ENCODE measurements around the gene GBP3. TPM values are rescaled to one million over a fixed set of nuclear protein-coding genes. Genes with fewer than 3 reads are reported as not detected.
A peak's percentile ranks its signal among the peaks of the same experiment; 100 is the strongest.
"Not testable (repeated sequence)": the region's sequence is repeated elsewhere in the genome, so short reads cannot be mapped to it uniquely, and the experiment has no call there.

GBP3 gene
- total and polyA plus RNA-seq, 8 donors: 3.6 to 57.7 (median 17.1) TPM

GRCh38 chr1:89025928-89026327 is 3.3 kb upstream of the GBP3 start:
- no peak for TF ChIP-seq POLR2A (IDR thresholded peaks at IDR 0.05)
- no peaks in the 10 kb centered on the region for H3K36me3 ChIP-seq
- DNase-seq: no peak
- WGBS, 5 donors: 86 to 92% (median 92%) methylated on average over 3 of the region's 3 CpGs
- intact Hi-C loops (cut with DNase I; ENCODE audit: low total_unique reads): no loop called here
- no peaks in the 10 kb centered on the region for H3K27me3 ChIP-seq
- H3K9me3 ChIP-seq: no peaks in the 10 kb centered on the region
- H3K4me3 ChIP-seq: no peak overlapping the region
- H3K4me1 ChIP-seq: peaks cover 0 to 18% (median 9%) of the 10 kb centered on the region in 4 donors
- H3K27ac ChIP-seq: no peak overlapping the region

GRCh38 chr1:89023026-89023425 is 360 bp upstream of the GBP3 start:
- Histone ChIP-seq H3K27me3 (no peaks in the 10 kb centered on the region), H3K4me1 (peaks cover 0 to 44% (median 24%) of the 10 kb centered on the region in 4 donors), H3K36me3 (peaks cover 0 to 22% (median 16%) of the 10 kb centered on the region in 4 donors), H3K27ac (peak overlapping the region; percentile 81 to 93 (median 90)), H3K4me3 (peak overlapping the region; percentile 37 to 56 (median 52)), H3K9me3 (no peaks in the 10 kb centered on the region)
- no peak for DNase-seq
- intact Hi-C loops (cut with DNase I; ENCODE audit: low total_unique reads): no loop called here
- no peak for TF ChIP-seq POLR2A (IDR thresholded peaks at IDR 0.05)
- TF ChIP-seq POLR2AphosphoS5 (IDR thresholded peaks at IDR 0.05): no peak
- no peak for TF ChIP-seq EP300 (IDR thresholded peaks at IDR 0.05)
- TF ChIP-seq CTCF (IDR thresholded peaks at IDR 0.05): no peak

- H3K9me3 ChIP-seq; DNase-seq; H3K27me3 ChIP-seq; H3K4me3 ChIP-seq; H3K27ac ChIP-seq; intact Hi-C loops (cut with DNase I; ENCODE audit: low total_unique reads): not testable (repeated sequence)
- Histone ChIP-seq H3K36me3 (peaks cover 5 to 65% (median 47%) of the 10 kb centered on the region in 4 donors), H3K4me1 (peaks cover 0 to 54% (median 29%) of the 10 kb centered on the region in 4 donors)
- WGBS, 5 donors: 22 to 56% (median 41%) methylated on average over 3 of the region's 3 CpGs
Measured at GRCh38 chr1:89018318-89018717, 4.3 kb downstream of the GBP3 start.

GRCh38 chr1:89008511-89008910 is 14.2 kb downstream of the GBP3 start:
- no peak overlapping the region for H3K27ac ChIP-seq
- peaks cover 44 to 93% (median 87%) of the 10 kb centered on the region in 4 donors for H3K36me3 ChIP-seq
- no peak overlapping the region for H3K4me3 ChIP-seq
- TF ChIP-seq POLR2A (IDR thresholded peaks at IDR 0.05) (no peak), POLR2AphosphoS5 (IDR thresholded peaks at IDR 0.05) (no peak), CTCF (IDR thresholded peaks at IDR 0.05) (no peak), EP300 (IDR thresholded peaks at IDR 0.05) (no peak)
- no peaks in the 10 kb centered on the region for H3K9me3 ChIP-seq
- intact Hi-C loops (cut with DNase I; ENCODE audit: low total_unique reads): loop anchor here (10.0 kb wide), 1 partner anchor 356 kb away; the partner anchor contains the start of gene GBP6
- no peaks in the 10 kb centered on the region for H3K27me3 ChIP-seq
- DNase-seq: no peak
- no peaks in the 10 kb centered on the region for H3K4me1 ChIP-seq
- 81 to 91% (median 90%) methylated on average over 4 of the region's 4 CpGs for WGBS, 5 donors

- H3K4me3 ChIP-seq: no peak overlapping the region
- no peaks in the 10 kb centered on the region for H3K27me3 ChIP-seq
- no peak for DNase-seq
- intact Hi-C loops (cut with DNase I; ENCODE audit: low total_unique reads): loop anchor here (10.0 kb wide), 1 partner anchor 359 kb away; the partner anchor contains the start of gene GBP6
- 71 to 87% (median 76%) methylated on average over 9 of the region's 9 CpGs for WGBS, 5 donors
- H3K36me3 ChIP-seq: peaks cover 20 to 63% (median 57%) of the 10 kb centered on the region in 4 donors
- peak overlapping the region in 2 of 5 donors; percentile 21 for H3K27ac ChIP-seq
- TF ChIP-seq POLR2A (IDR thresholded peaks at IDR 0.05) (no peak), POLR2AphosphoS5 (IDR thresholded peaks at IDR 0.05) (no peak), EP300 (IDR thresholded peaks at IDR 0.05) (no peak), CTCF (IDR thresholded peaks at IDR 0.05) (no peak)
- no peaks in the 10 kb centered on the region for H3K9me3 ChIP-seq
- peaks cover 0 to 7% (median 2%) of the 10 kb centered on the region in 4 donors for H3K4me1 ChIP-seq
Measured at GRCh38 chr1:89005286-89006151, 17.1 kb downstream of the GBP3 start.

GRCh38 chr1:89002176-89002575 is 20.5 kb downstream of the GBP3 start:
- H3K27ac ChIP-seq, DNase-seq, H3K9me3 ChIP-seq, H3K27me3 ChIP-seq, H3K4me1 ChIP-seq, H3K4me3 ChIP-seq: not testable (repeated sequence)
- H3K36me3 ChIP-seq: peaks cover 0 to 29% (median 24%) of the 10 kb centered on the region in 4 donors
- intact Hi-C loops (cut with DNase I; ENCODE audit: low total_unique reads): loop anchor here (5.0 to 10.0 kb wide), 2 partner anchors 363 to 450 kb away; partner anchors contain the start of gene GBP6

Measured in stomach (tissue), 9 donors.